HepG2 (cell line): ENCODE data around the gene SYN1. TPM values are rescaled to one million over a fixed set of nuclear protein-coding genes. Genes with fewer than 3 reads are reported as not detected.
A peak's percentile ranks its signal among the peaks of the same experiment; 100 is the strongest.

Experiments
- ATAC-seq: fragments of 200-7000 bp; cut with Tn5 transposase; 3 replicates; pipeline ENCODE4 v1.9.1; 2020; ENCODE audit warnings: mild to moderate bottlenecking, moderate library complexity
- BruUV-seq: library from RNA; stranded (reverse); fragments of 400-500 nt; replicated peaks from 2 replicates; lab custom pipeline; 2021; lab: Mats Ljungman, UMichigan
- CTCF ChIA-PET: fragments of 300-600 bp; formaldehyde crosslinking; extraction: SDS; loops from one replicate; lab custom pipeline; 2021; ENCODE audit warnings: low total read pairs, inconsistent platforms, low intra/inter-chr PET ratio; lab: Yijun Ruan, JAX
- POLR2A ChIA-PET: fragments of 350-600 bp; sonication (Branson Sonifier 250); formaldehyde crosslinking; loops from one replicate; lab custom pipeline; 2020; ENCODE audit warnings: antibody characterized with exemption, inconsistent platforms; lab: Yijun Ruan, JAX
- DNase-seq: peaks from one replicate; pipeline ENCODE4 v3.0.0-alpha.2; 2015; ENCODE audit warnings: low spot score
- FAIRE-seq: peaks from 3 replicates; lab custom pipeline; 2011; peaks lifted over from hg19 to GRCh38; lab: Jason Lieb, UNC
- H2AFZ ChIP-seq: one replicate; pipeline ENCODE4 v1.6.1; 2011; ENCODE audit warnings: low read length, inconsistent platforms
- H3K27ac ChIP-seq: fragments of 300-600 bp; 3 replicates; pipeline ENCODE4 v1.8.0; 2011; ENCODE audit warnings: mixed run types, mild to moderate bottlenecking, mixed read lengths, low read length, inconsistent platforms; ENCODE audit not compliant: insufficient read depth; ENCODE audit errors: extremely low read length
- H3K27me3 ChIP-seq, 2 experiments: fragments of 200-600 bp in 1 of 2; 2 replicates in 1 of 2; 3 replicates in 1 of 2; pipeline versions ENCODE4 v1.6.0 to v1.8.0; 2011; ENCODE audit warnings: low read length in 2 of 2, mild to moderate bottlenecking in 2 of 2, moderate library complexity in 2 of 2, inconsistent platforms in 1 of 2; ENCODE audit not compliant: insufficient read depth in 2 of 2, control insufficient read depth in 1 of 2
- H3K36me3 ChIP-seq, 2 experiments: fragments of 200-600 bp in 1 of 2; replicated peaks in 1 of 2; 2 replicates in 1 of 2; 3 replicates in 1 of 2; pipeline versions ENCODE4 v1.5.1 to v1.8.0; 2011; ENCODE audit warnings: low read length in 2 of 2, inconsistent platforms in 1 of 2; ENCODE audit not compliant: insufficient read depth in 2 of 2, control insufficient read depth in 1 of 2
- H3K4me1 ChIP-seq: 2 replicates; pipeline ENCODE4 v1.5.1; 2012; ENCODE audit warnings: low read length, inconsistent platforms; ENCODE audit not compliant: insufficient read depth
- H3K4me2 ChIP-seq: 2 replicates; pipeline ENCODE4 v1.6.0; 2011; ENCODE audit warnings: low read depth, low read length, inconsistent platforms
- H3K4me3 ChIP-seq, 3 experiments: fragments of 200-600 bp in 1 of 3; sonication (generic), shearing (Covaris generic) in 1 of 3; replicated peaks in 1 of 3; 2 replicates each; pipeline ENCODE4 v1.5.1; 2011 to 2016; ENCODE audit warnings: low read length in 3 of 3, inconsistent platforms in 2 of 3, low read depth in 2 of 3, mild to moderate bottlenecking in 2 of 3, control low read depth in 1 of 3, mixed read lengths in 1 of 3; ENCODE audit not compliant: insufficient read depth in 1 of 3
- H3K79me2 ChIP-seq: one replicate; pipeline ENCODE4 v1.6.1; 2011; ENCODE audit warnings: low read length, inconsistent platforms; ENCODE audit not compliant: insufficient read depth
- H3K9ac ChIP-seq: 2 replicates; pipeline ENCODE4 v1.6.0; 2011; ENCODE audit warnings: mild to moderate bottlenecking, low read depth, low read length, inconsistent platforms; ENCODE audit not compliant: insufficient read depth
- H3K9me3 ChIP-seq: 2 replicates; pipeline ENCODE4 v1.5.1; 2012; ENCODE audit warnings: mild to moderate bottlenecking, low read length
- H4K20me1 ChIP-seq: 2 replicates; pipeline ENCODE4 v1.6.0; 2011; ENCODE audit warnings: inconsistent platforms, mild to moderate bottlenecking, low read length, moderate library complexity; ENCODE audit not compliant: insufficient read depth
- ATF5 ChIP-seq: sonication (generic); formaldehyde crosslinking; IDR thresholded peaks from 2 replicates; pipeline ENCODE4 v1.4.0; 2020; ENCODE audit warnings: mild to moderate bottlenecking, low read depth, missing genetic modification reagents
- CREB3 ChIP-seq: sonication (generic); formaldehyde crosslinking; IDR thresholded peaks from 2 replicates; pipeline ENCODE4 v1.5.0; 2020; ENCODE audit warnings: missing genetic modification reagents
- DPF2 ChIP-seq: sonication (generic); formaldehyde crosslinking; IDR thresholded peaks from 2 replicates; pipeline ENCODE4 v1.4.0; 2020; ENCODE audit warnings: mild to moderate bottlenecking, low read depth, missing genetic modification reagents, borderline replicate concordance
- MEF2D ChIP-seq: sonication (generic); formaldehyde crosslinking; IDR thresholded peaks from 2 replicates; pipeline ENCODE4 v1.5.1; 2020; ENCODE audit warnings: mild to moderate bottlenecking, missing genetic modification reagents
- MIER3 ChIP-seq: IDR thresholded peaks from 2 replicates; pipeline ENCODE4 v1.6.1; 2016; ENCODE audit warnings: missing compliant biosample characterization, borderline replicate concordance
- MTERF4 ChIP-seq: sonication (generic); formaldehyde crosslinking; IDR thresholded peaks from 2 replicates; pipeline ENCODE4 v1.8.0; 2023; ENCODE audit warnings: mild to moderate bottlenecking, missing genetic modification reagents
- STAG1 ChIP-seq: sonication (generic); formaldehyde crosslinking; IDR thresholded peaks from 2 replicates; pipeline ENCODE4 v1.4.0; 2020; ENCODE audit warnings: missing genetic modification reagents
- ZNF17 ChIP-seq: sonication (generic); formaldehyde crosslinking; IDR thresholded peaks from 2 replicates; pipeline ENCODE4 v1.5.0; 2020; ENCODE audit warnings: mild to moderate bottlenecking, missing genetic modification reagents
- ZNF234 ChIP-seq: sonication (generic); formaldehyde crosslinking; conservative IDR thresholded peaks from 2 replicates; pipeline ENCODE4 v1.5.1; 2020; ENCODE audit warnings: mild to moderate bottlenecking, missing genetic modification reagents
- ZNF350 ChIP-seq: sonication (generic); formaldehyde crosslinking; IDR thresholded peaks from 2 replicates; pipeline ENCODE4 v1.4.0; 2020; ENCODE audit warnings: mild to moderate bottlenecking, low read depth, missing genetic modification reagents, borderline replicate concordance
- ZNF773 ChIP-seq: sonication (generic); formaldehyde crosslinking; IDR thresholded peaks from 2 replicates; pipeline ENCODE4 v1.4.0; 2020; ENCODE audit warnings: missing genetic modification reagents, borderline replicate concordance
- ZNF816 ChIP-seq: sonication (generic); formaldehyde crosslinking; IDR thresholded peaks from 2 replicates; pipeline ENCODE4 v1.8.0; 2022; ENCODE audit warnings: missing genetic modification reagents, mild to moderate bottlenecking, borderline replicate concordance
- WGBS: methylation state at CpG from one replicate; pipeline ENCODE4 v1.1.6; 2017; ENCODE audit warnings: low lambda C conversion rate; 5-methylcytosine and 5-hydroxymethylcytosine counted together
- in situ Hi-C: cut with HindIII; loops from 2 replicates; pipeline ENCODE4 v1.10.0; 2017; ENCODE audit warnings: low pct_unique_long_range_greater_than_20kb; ENCODE audit not compliant: extremely low pct_ligation_motif_present
- intact Hi-C: fragments of 100-400 bp; cut with micrococcal nuclease; formaldehyde crosslinking; loops from one replicate; pipeline ENCODE4 v1.10.0; 2022; ENCODE audit not compliant: unreplicated experiment
- polyA plus RNA-seq, 8 experiments: library from polyadenylated mRNA; depleted of rRNA in 3 of 8; stranded (reverse) in 7 of 8; unstranded in 1 of 8; fragments of >200 nt; fragmentation: Illumina TruSeq in 4 of 8; extraction: Trizol in 4 of 8; gene quantifications; 2 replicates each; pipeline versions ENCODE4 v1.2.1 to v1.2.3, GENCODE V29; 2011 to 2016; ENCODE audit warnings: low read depth in 4 of 8, missing spikeins in 1 of 8, mixed read lengths in 1 of 8; ENCODE audit not compliant: insufficient read depth in 1 of 8
- total RNA-seq, 5 experiments: library from RNA; depleted of rRNA; stranded (reverse); fragments of >200 nt; fragmentation: Illumina TruSeq; extraction: Trizol; gene quantifications; 2 replicates each; pipeline ENCODE4 v1.2.3, GENCODE V29; 2016; ENCODE audit warnings: low read depth in 1 of 5
- TF ChIP-seq, protein P1 (sequence below): sonication (generic); formaldehyde crosslinking; IDR thresholded peaks from 2 replicates; pipeline ENCODE4 v1.5.0; 2020; ENCODE audit warnings: mild to moderate bottlenecking, missing genetic modification reagents, moderate library complexity

The SYN1 gene
- total and polyA plus RNA-seq, 2 of the 13 experiments (the other 11 are each of a cell fraction or from before 2014, with no cell fraction given), result not detected

GRCh38 chrX:47629419-47630200, 10.0 kb upstream of the SYN1 start, which contains the start of gene CFP (continued):
- no peak for TF ChIP-seq CREB3 (CRISPR knock-in tag)
- no peak for TF ChIP-seq ZNF350 (CRISPR knock-in tag)
- TF ChIP-seq DPF2 (CRISPR knock-in tag), result no peak
- TF ChIP-seq MIER3 (CRISPR knock-in tag), result no peak
- no peak for TF ChIP-seq MEF2D (CRISPR knock-in tag)
- TF ChIP-seq ZNF816, result no peak
- TF ChIP-seq ZNF234 (CRISPR knock-in tag), result no peak
- TF ChIP-seq ZNF773, result no peak
- no peak for TF ChIP-seq ZNF17 (CRISPR knock-in tag)
- no peak for TF ChIP-seq MTERF4 (CRISPR knock-in tag)

DNA sequence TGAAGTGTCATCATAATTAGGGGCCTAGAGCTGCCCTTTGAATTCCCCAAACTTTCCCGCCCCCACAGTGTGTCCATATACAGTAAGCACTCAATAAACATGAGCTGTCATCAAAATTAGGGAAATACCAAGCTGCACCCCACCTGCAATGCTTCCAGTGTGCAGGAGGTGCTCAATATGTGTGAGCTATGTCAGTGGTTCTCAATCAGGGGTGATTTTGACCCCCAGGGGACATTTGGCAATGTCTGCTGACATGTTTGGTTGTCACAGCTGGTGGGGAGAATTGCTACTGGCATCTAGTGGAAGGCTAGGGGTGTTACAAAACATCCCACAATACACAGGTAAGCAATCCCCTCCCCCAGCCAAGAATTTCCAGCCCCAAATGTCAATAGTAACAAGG, 9.3 kb upstream of the SYN1 start:
- intact Hi-C loops, result no loop called here
- no peak overlapping the region for H2AFZ ChIP-seq
- no peak for DNase-seq
- no TSS peak for BruUV-seq
- in situ Hi-C loops, result no loop called here
- H3K27me3 ChIP-seq, result peaks cover 0 to 7% of the 10 kb centered on the region in 2 experiments; a peak in 1 of 5 replicates
- POLR2A ChIA-PET, result no interaction called here
- H4K20me1 ChIP-seq, result no peaks in the 10 kb centered on the region
- no peak for ATAC-seq
- H3K4me2 ChIP-seq, result no peak overlapping the region
- no peaks in the 10 kb centered on the region for H3K79me2 ChIP-seq
- no peak overlapping the region for H3K27ac ChIP-seq
- H3K9ac ChIP-seq, result no peak overlapping the region
- no CpG with 5 or more reads among the region's 1 CpG for WGBS
- FAIRE-seq, result no peak
- no peak overlapping the region for H3K4me3 ChIP-seq
- H3K4me1 ChIP-seq, result no peaks in the 10 kb centered on the region
- CTCF ChIA-PET, result no interaction called here
- TF ChIP-seq STAG1 (0 out of 2 replicates have a peak, but pooled peaks have one; percentile 5), ATF5 (CRISPR knock-in tag) (no peak)
- TF ChIP-seq, protein P1, sequence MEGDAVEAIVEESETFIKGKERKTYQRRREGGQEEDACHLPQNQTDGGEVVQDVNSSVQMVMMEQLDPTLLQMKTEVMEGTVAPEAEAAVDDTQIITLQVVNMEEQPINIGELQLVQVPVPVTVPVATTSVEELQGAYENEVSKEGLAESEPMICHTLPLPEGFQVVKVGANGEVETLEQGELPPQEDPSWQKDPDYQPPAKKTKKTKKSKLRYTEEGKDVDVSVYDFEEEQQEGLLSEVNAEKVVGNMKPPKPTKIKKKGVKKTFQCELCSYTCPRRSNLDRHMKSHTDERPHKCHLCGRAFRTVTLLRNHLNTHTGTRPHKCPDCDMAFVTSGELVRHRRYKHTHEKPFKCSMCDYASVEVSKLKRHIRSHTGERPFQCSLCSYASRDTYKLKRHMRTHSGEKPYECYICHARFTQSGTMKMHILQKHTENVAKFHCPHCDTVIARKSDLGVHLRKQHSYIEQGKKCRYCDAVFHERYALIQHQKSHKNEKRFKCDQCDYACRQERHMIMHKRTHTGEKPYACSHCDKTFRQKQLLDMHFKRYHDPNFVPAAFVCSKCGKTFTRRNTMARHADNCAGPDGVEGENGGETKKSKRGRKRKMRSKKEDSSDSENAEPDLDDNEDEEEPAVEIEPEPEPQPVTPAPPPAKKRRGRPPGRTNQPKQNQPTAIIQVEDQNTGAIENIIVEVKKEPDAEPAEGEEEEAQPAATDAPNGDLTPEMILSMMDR (CRISPR knock-in tag), result 0 out of 2 replicates have a peak, but pooled peaks have one; percentile 21
- H3K36me3 ChIP-seq, result no peaks in the 10 kb centered on the region
- no peaks in the 10 kb centered on the region for H3K9me3 ChIP-seq
